AG04450 (cell line): ENCODE results near the gene ACTL7B. TPM values are rescaled to one million over a fixed set of nuclear protein-coding genes. Genes with fewer than 3 reads are reported as not detected.
"Not testable (repeated sequence)": the region's sequence is repeated elsewhere in the genome, so short reads cannot be mapped to it uniquely, and the experiment has no call there.

ENCODE experiments used
- CTCF ChIA-PET: fragments of 300-600, 350-600 bp; formaldehyde crosslinking; extraction: SDS; loops from one replicate; lab custom pipeline; 2022; ENCODE audit warnings: antibody characterized with exemption, inconsistent platforms; lab: Charles Lee
- POLR2A ChIA-PET: fragments of 350-600 bp; formaldehyde crosslinking; extraction: SDS; loops from one replicate; lab custom pipeline; 2021; ENCODE audit warnings: antibody characterized with exemption, inconsistent platforms; lab: Yijun Ruan, JAX
- DNase-seq: peaks from one replicate; pipeline ENCODE4 v3.0.0-alpha.2; 2011; ENCODE audit warnings: low read depth, low spot score
- H3K27ac ChIP-seq: one replicate; pipeline ENCODE4 v1.5.1; 2012; ENCODE audit warnings: low read depth, low read length, control low read depth
- H3K27me3 ChIP-seq: one replicate; pipeline ENCODE4 v1.6.0; 2012; ENCODE audit warnings: low read length; ENCODE audit not compliant: control insufficient read depth, insufficient read depth
- H3K4me3 ChIP-seq: 2 replicates; pipeline ENCODE4 v1.5.1; 2011; ENCODE audit warnings: mild to moderate bottlenecking, low read depth, low read length, control low read depth
- H3K9me3 ChIP-seq: 2 replicates; pipeline ENCODE4 v1.5.1; 2012; ENCODE audit warnings: low read length; ENCODE audit not compliant: control insufficient read depth, insufficient read depth
- polyA minus RNA-seq: library from RNA; depleted of rRNA, polyadenylated mRNA; stranded (reverse); fragments of >200 nt; gene quantifications from 2 replicates; pipeline ENCODE4 v1.2.3, GENCODE V29; 2011; rRNA and poly(A)+ RNA removed
- polyA plus RNA-seq: library from polyadenylated mRNA; depleted of rRNA; stranded (reverse); fragments of >200 nt; gene quantifications from 2 replicates; pipeline ENCODE4 v1.2.3, GENCODE V29; 2011; rRNA removed
- TF ChIP-seq, protein P1 (sequence below): IDR thresholded peaks from 2 replicates; pipeline ENCODE4 v1.5.1; 2011; ENCODE audit warnings: low read depth, low read length, control low read depth, inconsistent platforms

The ACTL7B gene, protein sequence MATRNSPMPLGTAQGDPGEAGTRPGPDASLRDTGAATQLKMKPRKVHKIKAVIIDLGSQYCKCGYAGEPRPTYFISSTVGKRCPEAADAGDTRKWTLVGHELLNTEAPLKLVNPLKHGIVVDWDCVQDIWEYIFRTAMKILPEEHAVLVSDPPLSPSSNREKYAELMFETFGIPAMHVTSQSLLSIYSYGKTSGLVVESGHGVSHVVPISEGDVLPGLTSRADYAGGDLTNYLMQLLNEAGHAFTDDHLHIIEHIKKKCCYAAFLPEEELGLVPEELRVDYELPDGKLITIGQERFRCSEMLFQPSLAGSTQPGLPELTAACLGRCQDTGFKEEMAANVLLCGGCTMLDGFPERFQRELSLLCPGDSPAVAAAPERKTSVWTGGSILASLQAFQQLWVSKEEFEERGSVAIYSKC
- polyA plus RNA-seq, result not detected in 2 replicates
- not detected in 2 replicates for polyA minus RNA-seq

- TF ChIP-seq, protein P1, sequence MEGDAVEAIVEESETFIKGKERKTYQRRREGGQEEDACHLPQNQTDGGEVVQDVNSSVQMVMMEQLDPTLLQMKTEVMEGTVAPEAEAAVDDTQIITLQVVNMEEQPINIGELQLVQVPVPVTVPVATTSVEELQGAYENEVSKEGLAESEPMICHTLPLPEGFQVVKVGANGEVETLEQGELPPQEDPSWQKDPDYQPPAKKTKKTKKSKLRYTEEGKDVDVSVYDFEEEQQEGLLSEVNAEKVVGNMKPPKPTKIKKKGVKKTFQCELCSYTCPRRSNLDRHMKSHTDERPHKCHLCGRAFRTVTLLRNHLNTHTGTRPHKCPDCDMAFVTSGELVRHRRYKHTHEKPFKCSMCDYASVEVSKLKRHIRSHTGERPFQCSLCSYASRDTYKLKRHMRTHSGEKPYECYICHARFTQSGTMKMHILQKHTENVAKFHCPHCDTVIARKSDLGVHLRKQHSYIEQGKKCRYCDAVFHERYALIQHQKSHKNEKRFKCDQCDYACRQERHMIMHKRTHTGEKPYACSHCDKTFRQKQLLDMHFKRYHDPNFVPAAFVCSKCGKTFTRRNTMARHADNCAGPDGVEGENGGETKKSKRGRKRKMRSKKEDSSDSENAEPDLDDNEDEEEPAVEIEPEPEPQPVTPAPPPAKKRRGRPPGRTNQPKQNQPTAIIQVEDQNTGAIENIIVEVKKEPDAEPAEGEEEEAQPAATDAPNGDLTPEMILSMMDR, result no peak
- ChIA-PET POLR2A (no interaction called here), CTCF (no interaction called here)
- H3K4me3 ChIP-seq, result no peak within 1 kb of the TSS
- H3K27ac ChIP-seq, result no peak within 1 kb of the TSS
- H3K9me3 ChIP-seq, result peaks cover 12% of the 10 kb centered on the region; the same call in 1 of the 2 replicates
- peaks cover 2% of the 10 kb centered on the region for H3K27me3 ChIP-seq
- no peak for DNase-seq
Measured at GRCh38 chr9:108855888-108856287, at the start of gene ACTL7B. Gene ACTL7B (minus strand): TSS chr9:108855986. CDS start chr9:108855930, 56 bp downstream.

DNA sequence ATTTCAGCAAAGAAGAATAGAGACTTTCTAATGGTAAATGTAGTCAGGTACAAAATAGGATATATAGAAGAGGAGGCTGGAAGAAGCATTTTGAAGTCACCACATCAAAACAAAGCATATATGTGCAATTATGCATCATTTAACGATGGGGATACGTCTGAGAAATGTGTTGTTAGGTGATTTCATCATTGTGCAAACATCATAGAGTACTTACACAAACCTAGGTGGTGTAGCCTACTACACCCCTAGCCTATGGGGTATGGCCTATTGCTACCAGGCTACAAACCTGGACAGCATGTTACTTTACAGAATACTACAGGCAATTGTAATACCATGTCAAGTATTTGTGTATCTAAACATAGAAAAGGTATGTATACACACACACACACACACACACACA, 49.7 kb upstream of the ACTL7B start:
- ChIA-PET CTCF (no interaction called here), POLR2A (no interaction called here)
- Histone ChIP-seq H3K27ac (no peak overlapping the region), H3K4me3 (no peak overlapping the region), H3K9me3 (no peaks in the 10 kb centered on the region), H3K27me3 (no peaks in the 10 kb centered on the region)
- DNase-seq, result no peak
- TF ChIP-seq, protein P1, result no peak

GRCh38 chr9:108904161-108904560, 48.4 kb upstream of the ACTL7B start:
- TF ChIP-seq, protein P1, result no peak
- ChIA-PET CTCF (no interaction called here), POLR2A (no interaction called here)
- no peak for DNase-seq
- H3K4me3 ChIP-seq, result no peak overlapping the region
- H3K27me3 ChIP-seq, result no peaks in the 10 kb centered on the region
- no peak overlapping the region for H3K27ac ChIP-seq
- no peaks in the 10 kb centered on the region for H3K9me3 ChIP-seq

DNA sequence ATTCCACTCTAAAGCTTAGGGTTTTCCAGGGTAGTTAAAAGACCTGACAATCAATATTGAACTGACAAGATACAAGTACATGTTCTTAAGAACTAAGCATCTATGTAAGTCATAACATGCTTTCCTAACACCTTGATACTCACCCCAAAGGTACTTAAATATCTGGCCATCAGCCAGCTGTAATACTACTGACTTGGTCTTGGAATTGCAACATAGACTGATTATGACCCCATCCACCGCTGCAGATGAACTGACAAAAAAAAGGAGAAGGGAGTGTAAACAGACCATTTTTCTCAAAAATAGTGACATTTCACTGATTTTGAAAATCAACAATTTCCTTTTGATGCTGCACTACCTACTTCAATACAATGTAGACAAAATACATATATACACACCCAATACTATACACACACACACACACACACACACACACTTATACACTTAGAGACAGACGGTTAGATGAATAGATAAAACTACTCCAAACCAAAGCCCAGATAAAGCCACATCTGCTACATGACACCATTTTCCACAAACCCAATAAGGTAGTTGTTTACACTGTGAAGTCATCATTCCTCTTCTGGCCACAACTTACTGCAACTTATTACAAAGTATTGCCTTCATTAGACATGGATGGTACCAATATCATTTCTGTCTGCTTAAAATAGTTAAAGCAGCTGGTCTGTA, 47.8 kb upstream of the ACTL7B start:
- H3K4me3 ChIP-seq, result no peak overlapping the region
- ChIA-PET CTCF (no interaction called here), POLR2A (no interaction called here)
- TF ChIP-seq, protein P1, result no peak
- no peak for DNase-seq
- H3K27me3 ChIP-seq, result no peaks in the 10 kb centered on the region
- no peak overlapping the region for H3K27ac ChIP-seq
- no peaks in the 10 kb centered on the region for H3K9me3 ChIP-seq

DNA sequence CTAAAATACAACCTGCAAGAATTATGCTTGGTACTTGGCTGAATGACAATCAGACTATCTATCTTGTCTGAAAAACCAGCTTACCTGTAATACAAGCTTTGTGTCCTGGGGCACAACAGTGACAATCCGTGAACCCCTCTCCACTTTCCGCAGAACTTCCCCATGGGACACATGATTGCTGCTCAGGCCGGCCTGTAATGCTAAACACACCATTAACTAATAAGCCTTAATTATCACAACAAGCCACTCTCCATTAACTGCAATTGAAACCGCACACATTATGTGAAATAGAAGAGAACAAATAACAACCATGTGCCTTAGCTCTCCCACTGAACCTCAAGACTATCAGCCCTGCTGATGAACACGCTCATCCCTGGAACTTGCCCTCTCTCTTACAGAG, 44.4 kb upstream of the ACTL7B start:
- Histone ChIP-seq H3K27me3 (no peaks in the 10 kb centered on the region), H3K9me3 (no peaks in the 10 kb centered on the region), H3K4me3 (no peak overlapping the region), H3K27ac (no peak overlapping the region)
- no peak for DNase-seq
- TF ChIP-seq, protein P1, result no peak
- ChIA-PET CTCF (no interaction called here), POLR2A (no interaction called here)

DNA sequence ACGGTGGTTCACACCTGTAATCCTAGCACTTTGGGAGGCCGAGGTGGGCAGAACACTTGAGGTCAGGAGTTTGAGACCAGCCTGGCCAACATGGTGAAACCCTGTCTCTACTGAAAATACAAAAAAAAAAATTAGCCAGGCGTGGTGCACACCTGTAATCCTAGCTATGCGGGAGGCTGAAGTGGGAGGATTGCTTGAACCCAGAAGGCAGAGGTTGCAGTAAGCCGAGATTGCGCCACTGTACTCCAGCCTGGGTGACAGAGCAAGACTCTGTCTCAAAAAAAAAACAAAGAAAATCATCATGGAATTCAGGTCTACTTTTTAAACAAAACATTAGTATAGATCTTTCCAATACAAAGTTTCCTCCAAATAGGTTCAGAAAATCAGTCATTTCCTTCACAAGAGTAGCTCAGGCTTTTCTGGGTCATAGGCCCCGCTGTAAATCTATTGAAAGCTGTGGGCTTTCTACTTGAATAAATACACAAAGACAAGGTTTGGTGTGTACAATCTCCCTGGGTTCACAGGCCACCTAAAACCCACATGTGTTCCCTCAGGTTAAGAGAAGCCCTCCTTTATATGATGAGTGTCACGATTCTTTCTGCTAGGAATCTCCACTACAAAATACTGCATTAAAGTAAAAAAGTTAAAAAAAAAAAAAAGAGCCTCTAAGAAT, 43.4 kb upstream of the ACTL7B start:
- CTCF ChIA-PET, H3K4me3 ChIP-seq, H3K27me3 ChIP-seq, POLR2A ChIA-PET, H3K9me3 ChIP-seq, DNase-seq, H3K27ac ChIP-seq: not testable (repeated sequence)
